Measurements from ENCODE around the gene FMN2.
"Not testable (repeated sequence)": the region's sequence is repeated elsewhere in the genome, so short reads cannot be mapped to it uniquely, and the experiment has no call there.

Gene FMN2

DNA sequence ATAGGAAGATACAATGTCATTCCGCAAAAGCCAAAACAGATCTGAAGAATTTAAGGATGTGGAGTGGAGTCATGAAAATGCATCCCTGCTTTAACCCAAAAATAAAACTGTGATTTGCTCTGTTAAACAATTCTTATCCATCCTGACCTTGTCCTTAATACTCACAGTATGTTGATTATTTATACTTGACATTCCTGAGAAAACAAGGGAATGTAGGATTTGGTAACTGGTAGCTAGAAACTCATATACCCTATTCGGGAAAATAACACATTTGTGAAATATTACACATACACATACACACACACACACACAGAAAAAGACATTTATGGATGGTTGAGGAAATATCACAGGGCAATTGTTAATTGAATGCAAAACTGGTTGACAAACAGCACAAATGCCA lies 80.2 kb downstream of the FMN2 start:
- Histone ChIP-seq H2AFZ (no peak overlapping the region), H3K36me3 (ENCODE audit: control insufficient read depth, insufficient read depth, low read length) (no peaks in the 10 kb centered on the region), H3K9ac (no peak overlapping the region), H3K27me3 (ENCODE audit: control insufficient read depth, insufficient read depth, low read length) (no peaks in the 10 kb centered on the region), H3K4me2 (ENCODE audit: low read length) (no peak overlapping the region), H3K79me2 (no peaks in the 10 kb centered on the region), H3K27ac (no peak overlapping the region), H3K4me3 (ENCODE audit: low read depth, low read length) (no peak overlapping the region), H3K4me1 (no peaks in the 10 kb centered on the region), H3K9me3 (ENCODE audit: control insufficient read depth, low read length) (no peaks in the 10 kb centered on the region)
- TF ChIP-seq, protein P1, sequence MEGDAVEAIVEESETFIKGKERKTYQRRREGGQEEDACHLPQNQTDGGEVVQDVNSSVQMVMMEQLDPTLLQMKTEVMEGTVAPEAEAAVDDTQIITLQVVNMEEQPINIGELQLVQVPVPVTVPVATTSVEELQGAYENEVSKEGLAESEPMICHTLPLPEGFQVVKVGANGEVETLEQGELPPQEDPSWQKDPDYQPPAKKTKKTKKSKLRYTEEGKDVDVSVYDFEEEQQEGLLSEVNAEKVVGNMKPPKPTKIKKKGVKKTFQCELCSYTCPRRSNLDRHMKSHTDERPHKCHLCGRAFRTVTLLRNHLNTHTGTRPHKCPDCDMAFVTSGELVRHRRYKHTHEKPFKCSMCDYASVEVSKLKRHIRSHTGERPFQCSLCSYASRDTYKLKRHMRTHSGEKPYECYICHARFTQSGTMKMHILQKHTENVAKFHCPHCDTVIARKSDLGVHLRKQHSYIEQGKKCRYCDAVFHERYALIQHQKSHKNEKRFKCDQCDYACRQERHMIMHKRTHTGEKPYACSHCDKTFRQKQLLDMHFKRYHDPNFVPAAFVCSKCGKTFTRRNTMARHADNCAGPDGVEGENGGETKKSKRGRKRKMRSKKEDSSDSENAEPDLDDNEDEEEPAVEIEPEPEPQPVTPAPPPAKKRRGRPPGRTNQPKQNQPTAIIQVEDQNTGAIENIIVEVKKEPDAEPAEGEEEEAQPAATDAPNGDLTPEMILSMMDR (IDR thresholded peaks at IDR 0.05) = no peak

DNA sequence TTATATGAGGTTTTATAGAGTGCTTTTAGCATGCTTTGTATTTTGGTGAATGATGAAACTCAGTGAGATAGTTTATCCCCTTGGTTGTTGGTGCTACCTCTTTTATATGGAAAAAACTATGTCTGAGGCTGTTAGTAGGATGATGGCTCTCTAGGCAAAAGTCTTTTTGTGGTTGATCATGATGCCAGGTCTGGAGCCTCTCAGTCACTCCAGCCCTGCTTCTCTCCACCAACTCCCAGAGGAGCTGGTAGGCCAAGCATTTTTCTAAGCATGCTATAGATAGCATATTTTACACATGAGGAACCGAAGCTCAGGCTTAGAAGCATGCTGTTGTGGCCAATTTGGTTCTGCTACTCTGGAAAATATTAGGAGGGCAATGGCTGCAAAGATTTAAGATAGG lies 82.2 kb downstream of the FMN2 start:
- Histone ChIP-seq H3K4me2 (ENCODE audit: low read length) (no peak overlapping the region), H3K27me3 (ENCODE audit: control insufficient read depth, insufficient read depth, low read length) (no peaks in the 10 kb centered on the region), H3K36me3 (ENCODE audit: control insufficient read depth, insufficient read depth, low read length) (no peaks in the 10 kb centered on the region), H2AFZ (no peak overlapping the region), H3K4me1 (peaks cover 2% of the 10 kb centered on the region), H3K9me3 (ENCODE audit: control insufficient read depth, low read length) (no peaks in the 10 kb centered on the region), H3K9ac (no peak overlapping the region), H3K4me3 (ENCODE audit: low read depth, low read length) (no peak overlapping the region), H3K79me2 (no peaks in the 10 kb centered on the region), H3K27ac (no peak overlapping the region)
- TF ChIP-seq, protein P1 (IDR thresholded peaks at IDR 0.05) = no peak

DNA sequence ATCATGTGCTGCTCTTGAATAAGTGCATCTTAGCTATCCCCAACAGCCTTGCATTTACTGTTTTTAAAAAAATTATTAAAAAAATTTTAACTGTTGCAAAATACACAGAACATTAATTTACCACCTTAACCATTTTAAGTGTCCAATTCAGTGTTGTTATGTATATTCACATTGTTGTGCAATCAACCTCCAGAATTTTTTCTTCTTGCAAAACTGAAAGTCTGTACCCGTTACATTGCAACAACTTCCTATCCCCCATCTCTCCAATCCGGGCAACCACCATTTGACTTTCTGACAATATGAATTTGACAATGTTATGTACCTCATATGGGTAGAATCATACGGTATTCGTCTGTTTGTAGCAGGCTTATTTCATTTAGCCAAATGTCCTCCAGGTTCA lies 83.1 kb downstream of the FMN2 start:
- Histone ChIP-seq H3K4me1 (peaks cover 6% of the 10 kb centered on the region), H3K36me3 (ENCODE audit: control insufficient read depth, insufficient read depth, low read length) (no peaks in the 10 kb centered on the region), H3K4me3 (ENCODE audit: low read depth, low read length) (no peak overlapping the region), H3K27ac (no peak overlapping the region), H3K9me3 (ENCODE audit: control insufficient read depth, low read length) (no peaks in the 10 kb centered on the region), H3K79me2 (no peaks in the 10 kb centered on the region), H3K27me3 (ENCODE audit: control insufficient read depth, insufficient read depth, low read length) (no peaks in the 10 kb centered on the region), H3K4me2 (ENCODE audit: low read length) (no peak overlapping the region), H2AFZ (no peak overlapping the region), H3K9ac (no peak overlapping the region)
- TF ChIP-seq, protein P1 (IDR thresholded peaks at IDR 0.05) = no peak

DNA sequence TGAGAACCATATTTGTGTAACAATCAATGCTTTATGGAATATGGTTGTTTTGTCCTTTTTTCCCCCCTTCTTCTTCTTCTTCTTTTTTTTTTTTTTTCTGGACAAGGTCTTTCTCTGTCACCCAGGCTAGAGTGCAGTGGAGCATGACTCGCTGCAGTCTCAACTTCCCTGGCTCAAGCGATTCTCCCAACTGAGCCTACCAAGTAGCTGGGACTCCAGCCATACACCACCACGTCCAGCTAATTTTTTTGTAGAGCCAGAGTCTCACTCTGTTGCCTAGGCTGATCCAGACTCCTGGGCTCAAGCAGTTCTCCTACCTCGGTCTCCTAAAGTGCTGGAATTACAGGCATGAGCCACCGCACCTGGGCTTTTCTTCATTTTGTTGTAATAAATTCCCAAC lies 86.7 kb downstream of the FMN2 start:
- TF ChIP-seq, protein P1 (IDR thresholded peaks at IDR 0.05) = no peak
- Histone ChIP-seq H3K4me2 (ENCODE audit: low read length) (no peak overlapping the region), H3K27me3 (ENCODE audit: control insufficient read depth, insufficient read depth, low read length) (no peaks in the 10 kb centered on the region), H3K4me1 (peaks cover 6% of the 10 kb centered on the region), H3K36me3 (ENCODE audit: control insufficient read depth, insufficient read depth, low read length) (no peaks in the 10 kb centered on the region), H3K9me3 (ENCODE audit: control insufficient read depth, low read length) (no peaks in the 10 kb centered on the region), H3K4me3 (ENCODE audit: low read depth, low read length) (no peak overlapping the region), H3K27ac (peak overlapping the region; percentile 56), H3K9ac (no peak overlapping the region), H3K79me2 (no peaks in the 10 kb centered on the region), H2AFZ (no peak overlapping the region)

DNA sequence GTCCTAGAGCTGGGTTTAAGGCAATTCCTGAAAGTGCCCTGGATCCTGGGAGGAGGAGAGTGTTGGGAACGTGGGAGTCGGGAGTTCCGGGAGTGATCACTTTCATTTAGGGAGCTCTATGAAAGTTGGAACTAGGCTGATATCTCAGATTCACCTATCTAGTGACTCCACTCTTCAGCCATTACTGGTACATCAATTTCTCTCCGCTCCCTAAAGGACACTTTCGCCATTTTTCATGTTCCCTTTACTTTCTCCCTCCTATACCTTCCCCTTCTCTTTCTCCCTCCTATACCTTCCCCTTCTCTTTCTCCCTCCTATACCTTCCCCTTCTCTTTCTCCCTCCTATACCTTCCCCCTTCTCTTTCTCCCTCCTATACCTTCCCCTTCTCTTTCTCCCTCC lies 93.0 kb downstream of the FMN2 start:
- peaks cover 14% of the 10 kb centered on the region for H3K4me1 ChIP-seq
- H3K9ac ChIP-seq; H3K27ac ChIP-seq; H3K9me3 ChIP-seq (ENCODE audit: control insufficient read depth, low read length); H3K36me3 ChIP-seq (ENCODE audit: control insufficient read depth, insufficient read depth, low read length); H2AFZ ChIP-seq; H3K79me2 ChIP-seq; H3K27me3 ChIP-seq (ENCODE audit: control insufficient read depth, insufficient read depth, low read length); H3K4me2 ChIP-seq (ENCODE audit: low read length); H3K4me3 ChIP-seq (ENCODE audit: low read depth, low read length): not testable (repeated sequence)
